GM12878 (cell line): ENCODE measurements around the gene NSUN5. TPM values are rescaled to one million over a fixed set of nuclear protein-coding genes. Genes with fewer than 3 reads are reported as not detected.

Source experiments
- ATAC-seq: fragments of 200-7000 bp; cut with Tn5 transposase; 3 replicates; pipeline ENCODE4 v1.9.1; 2020; ENCODE audit warnings: mild to moderate bottlenecking, moderate library complexity
- BruUV-seq: library from RNA; stranded (reverse); fragments of 400-500 nt; replicated peaks from 2 replicates; lab custom pipeline; 2021; lab: Mats Ljungman, UMichigan
- CTCF ChIA-PET: fragments of 300-600 bp; sonication (Branson Sonifier 250); formaldehyde crosslinking; extraction: SDS; loops from one replicate; lab custom pipeline; 2021; ENCODE audit warnings: inconsistent platforms; lab: Yijun Ruan, JAX
- POLR2A ChIA-PET: fragments of 350-600 bp; formaldehyde crosslinking; extraction: SDS; loops from one replicate; lab custom pipeline; 2021; ENCODE audit warnings: inconsistent platforms; lab: Charles Lee
- RAD21 ChIA-PET: fragments of 300-600 bp; sonication (Branson Sonifier 250); formaldehyde crosslinking; loops from one replicate; lab custom pipeline; 2023; ENCODE audit warnings: antibody characterized with exemption; ENCODE audit not compliant: unreplicated experiment; lab: Charles Lee
- SMC1A ChIA-PET: fragments of 300-600 bp; sonication (Branson Sonifier 250); formaldehyde crosslinking; loops from one replicate; lab custom pipeline; 2023; ENCODE audit not compliant: unreplicated experiment, uncharacterized antibody; lab: Charles Lee
- DNase-seq: peaks from one replicate; pipeline ENCODE4 v3.0.0-alpha.2; 2011; ENCODE audit warnings: low read depth, low spot score
- FAIRE-seq: peaks from 3 replicates; lab custom pipeline; 2011; peaks lifted over from hg19 to GRCh38; lab: Jason Lieb, UNC
- H2AFZ ChIP-seq: 2 replicates; pipeline ENCODE4 v1.6.0; 2011; ENCODE audit warnings: low read depth, low read length, control low read depth; ENCODE audit not compliant: control insufficient read depth
- H3K27ac ChIP-seq: 2 replicates; pipeline ENCODE4 v1.5.1; 2011; ENCODE audit warnings: control low read depth; ENCODE audit not compliant: control insufficient read depth, insufficient read depth
- H3K27me3 ChIP-seq, 2 experiments: replicated peaks in 1 of 2; 2 replicates each; pipeline versions ENCODE4 v1.6.0 to v1.6.1; 2011; ENCODE audit warnings: low read length in 1 of 2; ENCODE audit not compliant: control insufficient read depth in 2 of 2, insufficient read depth in 2 of 2
- H3K36me3 ChIP-seq, 2 experiments: 2 replicates each; pipeline ENCODE4 v1.5.1; 2011; ENCODE audit warnings: low read length in 1 of 2; ENCODE audit not compliant: control insufficient read depth in 2 of 2, insufficient read depth in 2 of 2
- H3K4me1 ChIP-seq: 2 replicates; pipeline ENCODE4 v1.6.1; 2011; ENCODE audit warnings: mild to moderate bottlenecking, low read length, moderate library complexity, mixed read lengths; ENCODE audit not compliant: control insufficient read depth, insufficient read depth
- H3K4me2 ChIP-seq: 2 replicates; pipeline ENCODE4 v1.6.0; 2011; ENCODE audit warnings: control low read depth; ENCODE audit not compliant: control insufficient read depth, insufficient read depth
- H3K4me3 ChIP-seq: fragments of 200-600 bp; sonication (generic); 2 replicates; pipeline ENCODE4 v1.5.1; 2016
- H3K79me2 ChIP-seq: 2 replicates; pipeline ENCODE4 v1.6.0; 2011; ENCODE audit warnings: low read length; ENCODE audit not compliant: control insufficient read depth, insufficient read depth
- H3K9ac ChIP-seq: 2 replicates; pipeline ENCODE4 v1.8.0; 2011; ENCODE audit warnings: low read length, control low read depth, mixed read lengths; ENCODE audit not compliant: control insufficient read depth, insufficient read depth
- H3K9me3 ChIP-seq: replicated peaks from 3 replicates; pipeline ENCODE4 v1.5.1; 2011; ENCODE audit warnings: mild to moderate bottlenecking, low read length; ENCODE audit not compliant: control insufficient read depth, insufficient read depth
- H4K20me1 ChIP-seq: 2 replicates; pipeline ENCODE4 v1.6.0; 2011; ENCODE audit not compliant: control insufficient read depth, insufficient read depth
- BMI1 ChIP-seq: fragments of 450-650 bp; IDR thresholded peaks from 2 replicates; pipeline ENCODE4 v1.6.1; 2016; ENCODE audit warnings: mild to moderate bottlenecking, moderate library complexity, borderline replicate concordance
- CEBPB ChIP-seq, 2 experiments: fragments of 150-350 bp in 1 of 2; IDR thresholded peaks; 2 replicates each; pipeline ENCODE4 v1.6.1; 2012 to 2014; ENCODE audit warnings: low read depth in 2 of 2, low read length in 2 of 2, borderline replicate concordance in 1 of 2, inconsistent platforms in 1 of 2
- E2F4 ChIP-seq: IDR thresholded peaks from 2 replicates; pipeline ENCODE4 v1.6.1; 2012; ENCODE audit warnings: low read depth, low read length, improper control_type of control experiment
- ELK1 ChIP-seq: IDR thresholded peaks from 2 replicates; pipeline ENCODE4 v1.6.1; 2012; ENCODE audit warnings: low read depth, low read length, improper control_type of control experiment
- IKZF1 ChIP-seq: fragments of 450-650 bp; conservative IDR thresholded peaks from 2 replicates; pipeline ENCODE4 v1.6.1; 2017; ENCODE audit warnings: antibody characterized with exemption, mild to moderate bottlenecking
- NFIC ChIP-seq: IDR thresholded peaks from 2 replicates; pipeline ENCODE4 v1.6.1; 2012; ENCODE audit warnings: low read depth, mild to moderate bottlenecking, inconsistent platforms, low read length, moderate library complexity
- NFYB ChIP-seq: IDR thresholded peaks from 2 replicates; pipeline ENCODE4 v1.6.1; 2011; ENCODE audit warnings: low read depth, mild to moderate bottlenecking, low read length, improper control_type of control experiment, moderate library complexity; ENCODE audit not compliant: insufficient read depth
- POLR2AphosphoS2 ChIP-seq: IDR thresholded peaks from 2 replicates; pipeline ENCODE4 v1.6.1; 2011; ENCODE audit warnings: low read depth, mild to moderate bottlenecking, low read length, improper control_type of control experiment, moderate library complexity
- RAD51 ChIP-seq: fragments of 450-650 bp; IDR thresholded peaks from 2 replicates; pipeline ENCODE4 v1.6.1; 2016; ENCODE audit warnings: moderate library complexity, mild to moderate bottlenecking, inconsistent platforms
- RUNX3 ChIP-seq: IDR thresholded peaks from 2 replicates; pipeline ENCODE4 v1.6.1; 2012; ENCODE audit warnings: low read length, inconsistent platforms
- SRF ChIP-seq, 2 experiments: IDR thresholded peaks; 2 replicates each; pipeline ENCODE4 v1.6.1; 2011; ENCODE audit warnings: low read depth in 2 of 2, low read length in 2 of 2, mild to moderate bottlenecking in 1 of 2, moderate library complexity in 1 of 2
- STAT1 ChIP-seq: fragments of 450-650 bp; conservative IDR thresholded peaks from 2 replicates; pipeline ENCODE4 v1.6.1; 2014; ENCODE audit warnings: antibody characterized with exemption, mild to moderate bottlenecking
- SUPT20H ChIP-seq: IDR thresholded peaks from 2 replicates; pipeline ENCODE4 v1.6.1; 2011; ENCODE audit warnings: low read depth, mild to moderate bottlenecking, low read length, moderate library complexity, borderline replicate concordance; ENCODE audit not compliant: control insufficient read depth
- ZBED1 ChIP-seq: IDR thresholded peaks from 2 replicates; pipeline ENCODE4 v1.6.1; 2016; ENCODE audit warnings: borderline replicate concordance
- ZBTB33 ChIP-seq: fragments of 450-650 bp; IDR thresholded peaks from 2 replicates; pipeline ENCODE4 v1.6.1; 2017; ENCODE audit warnings: mild to moderate bottlenecking
- WGBS: methylation state at CpG from one replicate; pipeline ENCODE4 v1.1.6; 2016; ENCODE audit warnings: low lambda C conversion rate; ENCODE audit not compliant: insufficient replicate concordance, insufficient coverage; ENCODE audit errors: missing lambda C conversion rate; 5-methylcytosine and 5-hydroxymethylcytosine counted together
- in situ Hi-C: fragments of 300-500 bp; cut with MboI; formaldehyde crosslinking; loops from 9 replicates; pipeline ENCODE4 v1.14.3; 2018; ENCODE audit warnings: mixed read lengths
- intact Hi-C: fragments of 100-400 bp; cut with micrococcal nuclease; formaldehyde crosslinking; loops from one replicate; pipeline ENCODE4 v1.14.2; 2022; ENCODE audit not compliant: unreplicated experiment
- polyA plus RNA-seq, 11 experiments: library from polyadenylated mRNA; depleted of rRNA in 4 of 11; unstranded in 6 of 11; stranded (reverse) in 5 of 11; fragments of >200 nt; fragmentation: Nextera tagmentation in 4 of 11; fragmentation: Illumina TruSeq in 1 of 11; extraction: Ambion mirVana in 4 of 11; extraction: Trizol in 1 of 11; gene quantifications; 1 replicate in 1 of 11; 2 replicates in 10 of 11; pipeline versions ENCODE4 v1.2.1 to v1.2.3, GENCODE V29; 2011 to 2016; ENCODE audit warnings: inconsistent platforms in 2 of 11, missing spikeins in 2 of 11, low read depth in 1 of 11
- total RNA-seq, 4 experiments: library from RNA; depleted of rRNA in 3 of 4; stranded (reverse); fragments of >200 nt in 3 of 4; fragmentation: Illumina TruSeq in 1 of 4; extraction: Trizol in 1 of 4; gene quantifications; 2 replicates each; pipeline versions ENCODE4 v1.2.1 to v1.2.3, GENCODE V29; 2013 to 2021

Gene NSUN5
- total and polyA plus RNA-seq, 10 of the 15 experiments (the other 5 are each of a cell fraction or from before 2014, with no cell fraction given), result 2.0 to 63.4 (median 38.2) TPM

GRCh38 chr7:73312831-73313520 lies 4.3 kb upstream of the NSUN5 start:
- SMC1A ChIA-PET, result no interaction called here
- CTCF ChIA-PET, result no interaction called here

More at GRCh38 chr7:73312831-73313520, 4.3 kb upstream of the NSUN5 start:
- intact Hi-C loops, result no loop called here
- Histone ChIP-seq H3K27me3 (no peaks in the 10 kb centered on the region), H3K79me2 (peaks cover 10% of the 10 kb centered on the region), H2AFZ (no peak overlapping the region), H3K27ac (no peak overlapping the region), H3K36me3 (no peaks in the 10 kb centered on the region), H3K9me3 (no peaks in the 10 kb centered on the region), H3K9ac (no peak overlapping the region), H4K20me1 (no peaks in the 10 kb centered on the region), H3K4me1 (no peaks in the 10 kb centered on the region; the same call in 1 of the 2 replicates), H3K4me2 (no peak overlapping the region), H3K4me3 (no peak overlapping the region)
- in situ Hi-C loops, result no loop called here
- no peak for DNase-seq
- no TSS peak for BruUV-seq
- no peak for FAIRE-seq
- TF ChIP-seq POLR2AphosphoS2 (no peak), IKZF1 (no peak), SUPT20H (no peak), E2F4 (no peak), RUNX3 (no peak), BMI1 (no peak), ELK1 (no peak), NFIC (no peak), ZBED1 (no peak), NFYB (no peak), CEBPB (IDR thresholded peaks at IDR 0.05; ENCODE audit: borderline replicate concordance in 1 of 2, low read depth in 2 of 2, low read length in 2 of 2) (no peak), ZBTB33 (no peak), STAT1 (no peak), RAD51 (no peak), SRF (IDR thresholded peaks at IDR 0.05; ENCODE audit: low read depth in 2 of 2, low read length in 2 of 2) (no peak)
- ATAC-seq, result no peak
- ChIA-PET RAD21 (no interaction called here), POLR2A (interaction anchor here (0.5 kb wide), 1 partner anchor 363 kb away, joined by 5 read pairs; no protein-coding TSS in a partner anchor)
- 82% methylated on average over 41 of the region's 48 CpGs for WGBS
